Fibroblast of skin of right quadriceps (primary cell): Measurements from ENCODE around the gene PSMD4.
"Not testable (repeated sequence)": the region's sequence is repeated elsewhere in the genome, so short reads cannot be mapped to it uniquely, and the experiment has no call there.

Experiments
- DNase-seq: peaks from one replicate; pipeline ENCODE4 v3.0.0-alpha.2; 2013

Gene PSMD4

GRCh38 chr1:151254217-151255213 is at the start of gene PSMD4:
PSMD4 (plus strand) TSS chr1:151254734; CDS start chr1:151254783, 49 bp downstream.
- peak; percentile 96 for DNase-seq

- DNase-seq = not testable (repeated sequence)
Observed at GRCh38 chr1:151205381-151205965, 49.1 kb upstream of the PSMD4 start.

- DNase-seq = no peak
Observed at GRCh38 chr1:151210830-151211229, 43.7 kb upstream of the PSMD4 start.

GRCh38 chr1:151211972-151212705 is 42.4 kb upstream of the PSMD4 start:
- DNase-seq = no peak

- no peak for DNase-seq
Observed at GRCh38 chr1:151213560-151213959, 41.0 kb upstream of the PSMD4 start.

GRCh38 chr1:151221616-151222015 is 32.9 kb upstream of the PSMD4 start:
- DNase-seq = no peak

GRCh38 chr1:151222130-151222529 is 32.4 kb upstream of the PSMD4 start:
- peak; percentile 16 for DNase-seq

- DNase-seq = no peak
Observed at GRCh38 chr1:151235235-151235634, 19.3 kb upstream of the PSMD4 start.

GRCh38 chr1:151237678-151238466 is 16.7 kb upstream of the PSMD4 start:
- no peak for DNase-seq

- DNase-seq = peak; percentile 92
Observed at GRCh38 chr1:151238467-151238739, 16.1 kb upstream of the PSMD4 start.

- DNase-seq = no peak
Observed at GRCh38 chr1:151242442-151242841, 12.1 kb upstream of the PSMD4 start.

- DNase-seq = no peak
Observed at GRCh38 chr1:151243683-151244216, 10.8 kb upstream of the PSMD4 start.

- no peak for DNase-seq
Observed at GRCh38 chr1:151246786-151247185, 7.7 kb upstream of the PSMD4 start.

- DNase-seq = peak; percentile 71
Observed at GRCh38 chr1:151251656-151252470, 2.7 kb upstream of the PSMD4 start.

GRCh38 chr1:151255381-151255780 is 847 bp downstream of the PSMD4 start:
- no peak for DNase-seq

GRCh38 chr1:151259351-151259750 is 4.8 kb downstream of the PSMD4 start:
- no peak for DNase-seq

- DNase-seq = no peak
Observed at GRCh38 chr1:151265446-151266236, 11.1 kb downstream of the PSMD4 start.

- DNase-seq = no peak
Observed at GRCh38 chr1:151266315-151266714, 11.8 kb downstream of the PSMD4 start.

- DNase-seq = no peak
Observed at GRCh38 chr1:151266821-151267220, 12.3 kb downstream of the PSMD4 start.

- DNase-seq = no peak
Observed at GRCh38 chr1:151267760-151268159, 13.2 kb downstream of the PSMD4 start.
